Esophagus (tissue), 2 donors: ENCODE measurements around the gene ADAMTS15. TPM values are rescaled to one million over a fixed set of nuclear protein-coding genes. Genes with fewer than 3 reads are reported as not detected.

Source experiments
- H3K27ac ChIP-seq, 2 donors: one replicate each; pipeline ENCODE4 v1.5.1; 2013; ENCODE audit warnings: low read depth in 2 of 2, mild to moderate bottlenecking in 2 of 2, inconsistent platforms in 1 of 2, low read length in 1 of 2, moderate library complexity in 1 of 2
- H3K27me3 ChIP-seq, 2 donors: one replicate each; pipeline ENCODE4 v1.6.1; 2013; ENCODE audit warnings: low read length in 2 of 2, control low read depth in 1 of 2, mild to moderate bottlenecking in 1 of 2; ENCODE audit not compliant: insufficient read depth in 2 of 2, control insufficient read depth in 1 of 2
- H3K36me3 ChIP-seq, 2 donors: one replicate each; pipeline ENCODE4 v1.6.1; 2013; ENCODE audit warnings: low read length in 1 of 2; ENCODE audit not compliant: control insufficient read depth in 2 of 2, insufficient read depth in 2 of 2
- H3K4me1 ChIP-seq, 2 donors: one replicate each; pipeline ENCODE4 v1.6.1; 2013; ENCODE audit warnings: low read length in 1 of 2; ENCODE audit not compliant: control insufficient read depth in 2 of 2, insufficient read depth in 2 of 2
- H3K4me3 ChIP-seq, 2 donors: one replicate each; pipeline ENCODE4 v1.5.1; 2013; ENCODE audit warnings: low read length in 2 of 2, mild to moderate bottlenecking in 2 of 2, low read depth in 1 of 2, moderate library complexity in 1 of 2
- H3K9me3 ChIP-seq, 2 donors: one replicate each; pipeline ENCODE4 v1.6.1; 2013; ENCODE audit warnings: mild to moderate bottlenecking in 2 of 2, low read depth in 1 of 2, low read length in 1 of 2, moderate library complexity in 1 of 2; ENCODE audit not compliant: control insufficient read depth in 2 of 2, insufficient read depth in 1 of 2
- WGBS, 2 donors: extraction: QIAGEN DNeasy Blood & Tissue Kit; methylation state at CpG; one replicate each; pipeline ENCODE4 v1.1.7; 2013; 5-methylcytosine and 5-hydroxymethylcytosine counted together
- polyA plus RNA-seq, 2 donors: library from polyadenylated mRNA; stranded (reverse); fragments of 200-250 nt; gene quantifications; one replicate each; pipeline ENCODE4 v1.2.3, GENCODE V29; 2013
- donor health status: healthy with polysubstance abuse.
- donor health status: Bipolar disorder and iron deficiency.

ADAMTS15 gene
- polyA plus RNA-seq, 2 donors = 0.53 to 0.61 TPM

DNA sequence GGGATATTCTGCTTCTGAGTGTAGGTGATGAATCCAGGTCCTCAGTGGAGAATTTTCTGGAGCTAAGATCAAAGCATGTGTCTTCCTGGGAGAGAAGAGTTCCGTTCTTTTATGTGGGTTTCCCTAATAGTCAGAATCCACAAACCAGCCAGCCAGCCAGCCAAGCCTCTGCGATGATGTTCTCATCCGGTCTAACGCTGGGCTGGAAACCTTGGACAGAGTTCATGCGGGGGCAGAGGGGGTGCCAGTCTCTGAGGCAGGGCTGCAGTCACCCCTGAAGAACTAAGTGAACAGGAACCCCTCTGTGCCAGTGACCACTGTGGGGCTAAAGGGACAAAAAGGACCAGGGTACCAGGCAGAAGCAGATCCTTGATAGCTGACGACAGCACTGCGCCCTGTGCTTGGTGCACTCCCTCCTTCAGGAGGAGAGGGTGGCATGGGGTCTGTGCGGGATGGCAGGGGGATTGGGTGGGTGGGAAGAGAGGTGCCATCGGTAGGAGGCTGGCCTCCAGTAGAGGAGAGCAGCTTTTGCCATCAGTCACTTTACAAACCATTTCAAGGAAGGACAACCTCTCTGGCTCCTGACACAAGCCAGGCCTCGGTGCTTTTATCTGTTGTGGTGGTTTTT, 27.1 kb downstream of the ADAMTS15 start:
- Histone ChIP-seq H3K4me3 (no peak overlapping the region), H3K27ac (no peak overlapping the region), H3K27me3 (no peaks in the 10 kb centered on the region), H3K9me3 (no peaks in the 10 kb centered on the region), H3K4me1 (no peaks in the 10 kb centered on the region), H3K36me3 (peaks cover 0 to 9% of the 10 kb centered on the region in 2 donors)
- 86 to 90% methylated on average over 10 of the region's 10 CpGs for WGBS, 2 donors

DNA sequence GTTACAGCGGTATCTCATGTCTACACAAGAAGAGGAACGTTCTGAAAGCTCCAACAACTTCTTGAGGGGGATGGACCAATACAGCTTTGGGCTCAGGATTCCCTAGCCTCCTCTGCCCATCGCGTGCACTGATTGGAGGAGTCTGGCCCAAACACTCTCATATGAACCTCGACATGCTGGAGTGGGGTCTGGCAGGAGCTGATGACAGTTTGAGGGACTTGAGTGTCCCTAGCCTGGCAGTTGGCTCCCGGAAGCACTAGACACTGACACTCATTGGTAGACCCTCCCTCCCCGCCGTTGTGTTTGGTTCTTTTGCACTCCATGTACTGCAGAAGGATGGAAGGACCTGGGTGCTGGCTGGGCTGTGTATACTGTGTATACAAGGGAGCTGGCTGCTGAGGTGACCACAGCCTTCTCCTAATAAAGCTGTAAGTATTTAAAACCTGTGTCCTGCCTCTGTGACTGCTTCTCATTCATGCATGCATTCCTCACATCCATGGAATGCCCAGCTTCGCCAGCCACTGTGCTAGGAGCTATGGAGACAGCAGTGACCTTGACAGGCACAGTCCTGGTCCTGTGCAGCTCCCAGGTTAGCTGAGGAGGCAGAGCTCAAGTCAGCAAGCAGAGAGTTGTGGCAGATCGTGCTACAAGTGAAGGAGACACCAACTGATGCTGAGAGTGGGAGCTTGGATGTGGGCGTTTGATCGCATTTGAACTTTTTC, 27.9 kb downstream of the ADAMTS15 start:
- H3K4me3 ChIP-seq = no peak overlapping the region
- H3K27me3 ChIP-seq = no peaks in the 10 kb centered on the region
- H3K36me3 ChIP-seq = peaks cover 0 to 3% of the 10 kb centered on the region in 2 donors
- no peaks in the 10 kb centered on the region for H3K9me3 ChIP-seq
- 86 to 88% methylated on average over 12 of the region's 12 CpGs for WGBS, 2 donors
- no peaks in the 10 kb centered on the region for H3K4me1 ChIP-seq
- H3K27ac ChIP-seq = peak overlapping the region in 1 of 2 donors; percentile 13

DNA sequence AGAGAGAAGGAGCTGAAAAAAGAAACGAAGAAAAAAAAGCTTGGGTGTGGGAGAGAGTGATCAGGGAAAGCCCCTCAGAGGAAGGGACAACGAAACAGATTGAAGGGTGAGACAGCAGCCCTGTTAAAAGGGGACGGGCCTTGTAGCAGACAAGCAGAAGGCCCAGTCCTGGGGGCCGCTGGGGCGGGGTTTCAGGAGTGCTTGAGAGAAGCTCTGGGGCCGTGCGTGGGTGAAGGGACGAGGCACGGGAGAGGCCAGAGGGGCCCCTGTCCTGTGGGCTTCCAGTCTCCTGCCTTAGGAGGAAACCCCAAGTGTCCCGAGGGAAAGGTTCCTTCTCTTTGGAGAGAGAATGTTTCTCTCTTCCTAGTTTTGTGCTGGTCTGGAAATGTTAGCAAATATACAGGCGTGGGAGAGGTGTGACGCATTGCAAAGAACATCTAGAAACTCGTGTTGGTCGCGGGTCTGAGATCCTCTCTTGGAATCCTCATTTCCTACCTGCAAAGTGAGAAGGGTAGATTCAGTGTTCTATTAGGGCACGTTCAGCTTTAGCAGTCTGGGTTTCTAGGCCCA, 28.6 kb downstream of the ADAMTS15 start:
- Histone ChIP-seq H3K36me3 (peaks cover 0 to 3% of the 10 kb centered on the region in 2 donors), H3K27ac (no peak overlapping the region), H3K4me1 (no peaks in the 10 kb centered on the region), H3K4me3 (no peak overlapping the region), H3K9me3 (no peaks in the 10 kb centered on the region), H3K27me3 (no peaks in the 10 kb centered on the region)
- WGBS, 2 donors = 84 to 88% methylated on average over 16 of the region's 16 CpGs

DNA sequence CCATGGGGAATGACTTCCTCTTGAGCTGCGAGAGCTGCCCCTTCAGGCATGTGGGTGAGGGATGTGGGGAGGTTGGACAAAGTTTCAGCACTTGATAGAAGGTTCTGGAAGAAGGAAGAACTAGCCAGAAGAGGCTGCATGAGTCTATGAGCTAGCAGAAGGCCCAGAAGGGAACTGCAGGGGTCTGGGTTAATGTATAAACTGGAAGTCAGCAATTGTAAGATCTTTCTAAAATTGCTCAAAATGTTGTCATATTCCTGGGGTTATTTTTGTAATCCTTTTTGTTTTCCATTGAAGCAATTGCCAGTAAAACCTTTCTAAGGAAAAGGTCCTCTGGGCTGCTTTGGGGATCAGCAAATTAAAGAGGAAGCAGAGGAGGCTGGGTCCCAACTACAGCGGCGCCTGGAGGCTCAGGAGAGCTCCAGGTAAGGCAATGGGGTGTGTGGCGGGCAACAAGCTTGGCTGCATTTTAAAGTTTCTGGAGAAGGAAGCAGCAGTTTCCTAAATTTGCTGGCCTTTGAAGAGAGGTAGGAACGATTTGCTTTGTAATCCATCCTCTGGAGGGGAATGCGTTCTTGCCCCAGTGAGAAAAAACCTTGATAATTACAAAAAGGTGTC, 29.2 kb downstream of the ADAMTS15 start:
- no peak overlapping the region for H3K4me3 ChIP-seq

DNA sequence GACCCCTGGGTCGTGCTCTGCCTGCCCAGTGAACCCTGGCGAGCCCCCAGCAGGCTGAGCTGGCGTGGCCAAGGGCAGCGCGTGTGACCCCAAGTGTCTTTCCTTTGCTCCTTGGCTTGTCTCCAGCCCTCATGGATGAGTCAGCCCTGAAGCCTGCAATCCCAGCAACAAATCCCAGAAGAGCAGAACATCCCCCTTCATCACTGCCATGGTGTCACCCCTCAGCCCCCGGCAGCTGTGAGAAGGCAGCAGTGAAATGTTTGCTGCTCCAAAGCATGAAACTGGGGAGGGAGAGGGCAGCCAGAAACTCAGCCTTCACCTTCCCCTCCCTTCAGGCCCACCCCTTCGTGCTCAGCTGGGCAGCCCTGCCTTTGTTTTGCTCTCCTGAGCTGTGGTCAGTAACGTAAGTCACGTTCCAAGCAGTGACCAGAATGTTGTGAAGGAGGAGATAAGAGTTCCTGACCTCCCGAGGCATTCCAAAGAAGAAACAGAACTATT, 29.8 kb downstream of the ADAMTS15 start:
- Histone ChIP-seq H3K9me3 (no peaks in the 10 kb centered on the region), H3K36me3 (peaks cover 0 to 3% of the 10 kb centered on the region in 2 donors), H3K4me1 (no peaks in the 10 kb centered on the region), H3K27ac (peak overlapping the region; percentile 64 to 66), H3K4me3 (no peak overlapping the region), H3K27me3 (no peaks in the 10 kb centered on the region)
- WGBS, 2 donors = 26 to 33% methylated on average over 10 of the region's 10 CpGs

More for the DNA sequence above, 29.2 kb downstream of the ADAMTS15 start:
- H3K9me3 ChIP-seq = no peaks in the 10 kb centered on the region
- 59 to 78% methylated on average over 6 of the region's 6 CpGs for WGBS, 2 donors
- no peaks in the 10 kb centered on the region for H3K4me1 ChIP-seq
- H3K36me3 ChIP-seq = peaks cover 0 to 3% of the 10 kb centered on the region in 2 donors
- peak overlapping the region; percentile 64 to 66 for H3K27ac ChIP-seq
- no peaks in the 10 kb centered on the region for H3K27me3 ChIP-seq

DNA sequence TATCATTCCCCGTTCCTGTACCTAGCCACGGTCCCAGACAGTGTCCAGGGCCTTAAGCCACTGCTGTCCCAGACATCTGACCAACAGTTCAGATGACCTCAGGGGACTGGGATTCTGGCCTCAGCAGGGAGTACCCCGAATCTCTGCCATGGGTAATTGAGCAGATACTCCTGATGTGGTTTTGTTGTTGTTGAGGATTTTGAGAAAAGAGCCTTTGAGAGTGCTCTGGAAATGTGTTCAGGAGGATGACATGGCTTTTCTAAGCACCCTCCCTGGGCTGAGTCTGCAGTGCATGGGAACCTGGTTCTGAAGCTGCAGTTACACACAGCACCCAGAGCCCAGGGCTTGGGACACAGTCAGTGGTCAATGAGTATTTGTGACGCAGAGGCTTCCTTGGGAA, 30.4 kb downstream of the ADAMTS15 start:
- Histone ChIP-seq H3K36me3 (no peaks in the 10 kb centered on the region), H3K4me1 (no peaks in the 10 kb centered on the region), H3K4me3 (no peak overlapping the region), H3K9me3 (no peaks in the 10 kb centered on the region), H3K27ac (peak overlapping the region; percentile 52 to 60), H3K27me3 (no peaks in the 10 kb centered on the region)
- 76 to 79% methylated on average over 4 of the region's 4 CpGs for WGBS, 2 donors

DNA sequence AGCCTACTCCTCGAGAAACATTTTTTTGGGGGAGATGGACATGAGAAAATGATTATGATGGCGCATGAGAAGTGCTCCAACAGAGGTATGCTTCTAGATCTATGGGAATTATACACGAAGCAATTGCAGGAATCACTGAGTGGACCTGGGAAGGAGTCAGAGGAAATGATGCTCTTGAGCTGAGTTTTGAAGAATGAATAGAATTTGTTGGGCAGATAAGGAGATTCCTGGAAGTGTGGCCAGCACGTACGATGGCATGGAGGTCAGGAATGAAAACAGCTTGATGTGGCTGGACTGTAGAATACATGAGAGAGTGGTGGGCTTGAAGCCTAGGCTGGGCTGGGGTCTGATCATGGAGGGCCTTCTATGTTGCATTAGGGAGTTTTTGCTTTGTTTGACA, 31.7 kb downstream of the ADAMTS15 start:
- no peaks in the 10 kb centered on the region for H3K4me1 ChIP-seq
- no peaks in the 10 kb centered on the region for H3K36me3 ChIP-seq
- H3K9me3 ChIP-seq = no peaks in the 10 kb centered on the region
- WGBS, 2 donors = 83 to 85% methylated on average over 5 of the region's 5 CpGs
- no peak overlapping the region for H3K4me3 ChIP-seq
- H3K27ac ChIP-seq = no peak overlapping the region
- H3K27me3 ChIP-seq = no peaks in the 10 kb centered on the region

DNA sequence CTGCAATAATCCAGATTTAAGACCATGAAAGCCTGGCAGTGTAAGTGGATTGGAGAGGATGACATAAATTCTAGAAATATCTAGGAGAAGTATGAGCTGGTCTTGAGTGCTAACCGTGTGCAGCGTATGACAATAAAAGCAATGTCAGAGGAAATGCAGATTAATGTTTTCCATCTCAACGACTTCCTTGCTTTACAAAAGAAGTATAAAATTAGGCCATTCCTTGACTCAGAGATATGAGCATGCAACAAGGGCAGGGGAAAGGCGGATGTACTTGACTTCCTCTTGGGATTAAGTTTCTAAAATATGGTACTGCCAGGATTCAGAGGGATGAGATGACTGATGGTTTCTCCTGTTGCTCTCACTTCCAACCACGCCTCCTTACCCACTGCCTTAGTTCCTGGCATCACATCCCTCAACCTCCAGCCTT, 32.3 kb downstream of the ADAMTS15 start:
- no peak overlapping the region for H3K4me3 ChIP-seq
- WGBS, 2 donors = 62 to 63% methylated on average over 5 of the region's 5 CpGs
- no peak overlapping the region for H3K27ac ChIP-seq
- H3K27me3 ChIP-seq = no peaks in the 10 kb centered on the region
- H3K9me3 ChIP-seq = no peaks in the 10 kb centered on the region
- H3K4me1 ChIP-seq = no peaks in the 10 kb centered on the region
- H3K36me3 ChIP-seq = no peaks in the 10 kb centered on the region

DNA sequence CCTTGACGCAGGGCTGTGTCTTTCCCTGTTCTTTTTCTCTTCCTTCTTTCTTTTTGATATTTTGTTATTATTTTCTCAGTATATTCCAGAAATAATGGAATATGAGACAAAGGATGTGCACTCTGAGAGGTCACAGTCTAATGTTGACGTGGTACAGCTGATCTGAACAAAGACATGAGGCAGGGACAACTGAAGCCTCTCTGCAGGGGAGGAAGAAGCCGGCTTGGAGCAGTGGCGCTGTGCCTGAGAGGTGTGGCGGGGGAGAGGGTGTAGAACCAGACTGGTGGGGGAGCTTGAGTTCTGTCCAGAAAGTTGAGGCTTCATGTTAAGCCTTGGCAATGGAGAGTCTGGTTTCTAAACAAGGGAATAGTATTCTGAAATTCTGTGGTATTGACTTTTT, 34.7 kb downstream of the ADAMTS15 start:
- 83 to 88% methylated on average over 5 of the region's 5 CpGs for WGBS, 2 donors
- no peaks in the 10 kb centered on the region for H3K27me3 ChIP-seq
- H3K36me3 ChIP-seq = no peaks in the 10 kb centered on the region
- H3K9me3 ChIP-seq = no peaks in the 10 kb centered on the region
- H3K27ac ChIP-seq = no peak overlapping the region
- no peak overlapping the region for H3K4me3 ChIP-seq
- H3K4me1 ChIP-seq = no peaks in the 10 kb centered on the region
